Liver (tissue), 3 donors: ENCODE data around the gene AUH.

Experiments used
- ATF3 ChIP-seq: IDR thresholded peaks from 2 replicates; pipeline ENCODE4 v1.6.1; 2016; ENCODE audit warnings: antibody characterized with exemption
- CTCF ChIP-seq: fragments of 150-350 bp; IDR thresholded peaks from 2 replicates; pipeline ENCODE4 v1.5.1; 2017; ENCODE audit warnings: improper control_type of control experiment, low read depth, low read length; ENCODE audit not compliant: missing input control
- FOXA1 ChIP-seq: IDR thresholded peaks from 2 replicates; pipeline ENCODE4 v1.6.1; 2016; ENCODE audit warnings: antibody characterized with exemption
- GABPA ChIP-seq, 2 donors: IDR thresholded peaks in 1 of 2; conservative IDR thresholded peaks in 1 of 2; 2 replicates each; pipeline ENCODE4 v1.6.1; 2016; ENCODE audit warnings: antibody characterized with exemption in 2 of 2, mild to moderate bottlenecking in 1 of 2, moderate library complexity in 1 of 2
- REST ChIP-seq: IDR thresholded peaks from 2 replicates; pipeline ENCODE4 v1.6.1; 2016; ENCODE audit warnings: antibody characterized with exemption, mild to moderate bottlenecking
- SP1 ChIP-seq: IDR thresholded peaks from 2 replicates; pipeline ENCODE4 v1.6.1; 2018; ENCODE audit warnings: antibody characterized with exemption, mild to moderate bottlenecking
- YY1 ChIP-seq: IDR thresholded peaks from 2 replicates; pipeline ENCODE4 v1.6.1; 2016; ENCODE audit warnings: antibody characterized with exemption, mild to moderate bottlenecking
- donor health status: healthy.
- donor health status: healthy.

- TF ChIP-seq CTCF: no peak
- TF ChIP-seq REST: no peak
- no peak for TF ChIP-seq GABPA (IDR thresholded peaks at IDR 0.05 in 1 of 2, conservative IDR thresholded peaks at IDR 0.05 in 1 of 2)
- TF ChIP-seq ATF3: no peak
- TF ChIP-seq SP1: no peak
- TF ChIP-seq YY1: no peak
- no peak for TF ChIP-seq FOXA1
Measured at GRCh38 chr9:91190062-91190461, 171.7 kb downstream of the AUH start.
